Parathyroid adenoma (tissue), 2 donors: Measurements from ENCODE around the gene FANK1.

Experiments used
- H2AFZ ChIP-seq: fragments of 300-600 bp; sonication (generic); one replicate; pipeline ENCODE4 v1.7.0; 2017; ENCODE audit warnings: antibody characterized with exemption, mild to moderate bottlenecking
- H3K27ac ChIP-seq: fragments of 300-600 bp; sonication (generic); one replicate; pipeline ENCODE4 v1.7.0; 2017
- H3K27me3 ChIP-seq: fragments of 300-600 bp; sonication (generic); one replicate; pipeline ENCODE4 v1.7.0; 2017; ENCODE audit warnings: low read length; ENCODE audit not compliant: control insufficient read depth, insufficient read depth
- H3K36me3 ChIP-seq: fragments of 300-600 bp; sonication (generic); one replicate; pipeline ENCODE4 v1.7.0; 2017; ENCODE audit warnings: low read length; ENCODE audit not compliant: control insufficient read depth, insufficient read depth
- H3K4me1 ChIP-seq: fragments of 300-600 bp; sonication (generic); one replicate; pipeline ENCODE4 v1.7.0; 2017; ENCODE audit warnings: control low read depth
- H3K4me2 ChIP-seq: fragments of 300-600 bp; sonication (generic); one replicate; pipeline ENCODE4 v1.7.0; 2017; ENCODE audit warnings: low read length
- H3K4me3 ChIP-seq: fragments of 300-600 bp; sonication (generic); one replicate; pipeline ENCODE4 v1.7.0; 2017; ENCODE audit warnings: low read depth, low read length
- H3K79me2 ChIP-seq: fragments of 300-600 bp; sonication (generic); one replicate; pipeline ENCODE4 v1.7.0; 2017; ENCODE audit warnings: control low read depth
- H3K9ac ChIP-seq: fragments of 300-600 bp; sonication (generic); one replicate; pipeline ENCODE4 v1.7.0; 2017; ENCODE audit warnings: mild to moderate bottlenecking
- H3K9me3 ChIP-seq: fragments of 300-600 bp; sonication (generic); one replicate; pipeline ENCODE4 v1.7.0; 2017; ENCODE audit warnings: low read length; ENCODE audit not compliant: control insufficient read depth
- TF ChIP-seq, protein P1 (sequence below): fragments of 300-600 bp; sonication (generic); IDR thresholded peaks from one replicate; pipeline ENCODE4 v1.7.0; 2017; ENCODE audit warnings: antibody characterized with exemption, mild to moderate bottlenecking
- donor health status: primary hyperparathyroidism.

Gene FANK1

DNA sequence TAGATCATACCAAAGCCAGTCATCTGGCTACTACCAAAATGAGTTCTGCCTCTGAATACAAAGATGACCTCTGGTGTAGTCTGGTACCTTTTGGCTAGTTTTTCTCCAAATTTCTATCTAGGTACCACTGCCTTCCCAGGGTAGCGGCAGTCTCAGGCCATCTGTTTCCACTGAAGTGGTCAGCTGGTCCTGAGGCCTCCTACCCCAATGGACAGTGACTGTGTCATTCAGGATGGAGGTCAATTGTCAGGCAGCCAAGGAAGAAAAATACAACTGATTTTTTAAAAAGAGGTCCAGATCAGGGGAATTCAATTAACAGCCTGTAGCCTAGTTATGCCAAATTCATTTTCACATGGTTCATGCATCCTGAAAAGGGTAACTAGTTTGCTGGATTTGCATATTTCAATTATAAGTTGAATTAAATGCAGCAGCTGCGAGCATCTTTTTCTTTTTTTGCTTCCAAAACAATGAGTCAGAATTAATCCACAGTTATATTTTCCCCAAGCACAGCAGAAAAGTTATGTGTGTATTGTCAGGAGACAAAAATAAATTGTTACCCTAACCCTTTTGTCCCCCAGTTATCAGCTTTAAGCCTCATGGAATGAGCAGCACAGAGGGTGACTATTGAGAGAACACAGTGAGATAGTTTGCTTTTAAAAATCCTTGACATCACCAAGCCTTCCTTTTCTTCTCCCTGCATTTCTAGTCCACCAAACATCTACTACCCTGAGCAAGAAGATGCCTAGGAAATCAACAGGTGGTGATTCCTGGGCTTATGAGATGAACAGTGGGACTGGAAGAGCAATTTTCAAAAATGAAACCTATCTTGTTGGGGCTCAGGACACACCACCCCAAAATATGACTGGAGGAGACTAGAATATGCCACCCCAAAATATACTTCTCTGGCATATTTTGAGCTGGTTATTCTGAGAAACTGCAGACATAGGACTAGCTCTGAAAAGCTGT, 45.3 kb upstream of the FANK1 start:
- Histone ChIP-seq H3K79me2 (peaks cover 2% of the 10 kb centered on the region), H3K27me3 (no peaks in the 10 kb centered on the region), H3K9ac (no peak overlapping the region), H3K4me2 (no peak overlapping the region), H3K4me1 (no peaks in the 10 kb centered on the region), H3K27ac (no peak overlapping the region), H2AFZ (no peak overlapping the region), H3K36me3 (no peaks in the 10 kb centered on the region), H3K9me3 (no peaks in the 10 kb centered on the region), H3K4me3 (no peak overlapping the region)
- TF ChIP-seq, protein P1, sequence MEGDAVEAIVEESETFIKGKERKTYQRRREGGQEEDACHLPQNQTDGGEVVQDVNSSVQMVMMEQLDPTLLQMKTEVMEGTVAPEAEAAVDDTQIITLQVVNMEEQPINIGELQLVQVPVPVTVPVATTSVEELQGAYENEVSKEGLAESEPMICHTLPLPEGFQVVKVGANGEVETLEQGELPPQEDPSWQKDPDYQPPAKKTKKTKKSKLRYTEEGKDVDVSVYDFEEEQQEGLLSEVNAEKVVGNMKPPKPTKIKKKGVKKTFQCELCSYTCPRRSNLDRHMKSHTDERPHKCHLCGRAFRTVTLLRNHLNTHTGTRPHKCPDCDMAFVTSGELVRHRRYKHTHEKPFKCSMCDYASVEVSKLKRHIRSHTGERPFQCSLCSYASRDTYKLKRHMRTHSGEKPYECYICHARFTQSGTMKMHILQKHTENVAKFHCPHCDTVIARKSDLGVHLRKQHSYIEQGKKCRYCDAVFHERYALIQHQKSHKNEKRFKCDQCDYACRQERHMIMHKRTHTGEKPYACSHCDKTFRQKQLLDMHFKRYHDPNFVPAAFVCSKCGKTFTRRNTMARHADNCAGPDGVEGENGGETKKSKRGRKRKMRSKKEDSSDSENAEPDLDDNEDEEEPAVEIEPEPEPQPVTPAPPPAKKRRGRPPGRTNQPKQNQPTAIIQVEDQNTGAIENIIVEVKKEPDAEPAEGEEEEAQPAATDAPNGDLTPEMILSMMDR, result no peak

GRCh38 chr10:125852487-125852886, 43.9 kb upstream of the FANK1 start:
- Histone ChIP-seq H3K9me3 (no peaks in the 10 kb centered on the region), H3K36me3 (no peaks in the 10 kb centered on the region)
- TF ChIP-seq, protein P1, result no peak

GRCh38 chr10:125857185-125857760, 39.1 kb upstream of the FANK1 start:
- TF ChIP-seq, protein P1, result no peak
- Histone ChIP-seq H3K9me3 (no peaks in the 10 kb centered on the region), H3K27ac (no peak overlapping the region), H3K79me2 (no peaks in the 10 kb centered on the region), H3K27me3 (no peaks in the 10 kb centered on the region), H3K36me3 (no peaks in the 10 kb centered on the region), H3K4me2 (no peak overlapping the region), H3K9ac (no peak overlapping the region), H2AFZ (no peak overlapping the region), H3K4me1 (no peaks in the 10 kb centered on the region), H3K4me3 (no peak overlapping the region)

More at GRCh38 chr10:125852487-125852886, 43.9 kb upstream of the FANK1 start:
- Histone ChIP-seq H2AFZ (no peak overlapping the region), H3K27me3 (no peaks in the 10 kb centered on the region), H3K4me1 (no peaks in the 10 kb centered on the region), H3K9ac (no peak overlapping the region), H3K79me2 (peaks cover 2% of the 10 kb centered on the region), H3K4me3 (no peak overlapping the region), H3K4me2 (no peak overlapping the region), H3K27ac (no peak overlapping the region)

- H3K4me3 ChIP-seq, result no peak overlapping the region
- H3K36me3 ChIP-seq, result no peaks in the 10 kb centered on the region
- no peaks in the 10 kb centered on the region for H3K4me1 ChIP-seq
- TF ChIP-seq, protein P1, result no peak
- H3K27me3 ChIP-seq, result no peaks in the 10 kb centered on the region
- no peak overlapping the region for H2AFZ ChIP-seq
- H3K9ac ChIP-seq, result no peak overlapping the region
- H3K9me3 ChIP-seq, result no peaks in the 10 kb centered on the region
- H3K27ac ChIP-seq, result no peak overlapping the region
- no peak overlapping the region for H3K4me2 ChIP-seq
- no peaks in the 10 kb centered on the region for H3K79me2 ChIP-seq
These were observed 37.1 kb upstream of the FANK1 start for GRCh38 chr10:125859128-125859817.
